Gastrocnemius medialis (tissue), 4 donors: ENCODE results near the gene HIPK2.

Source experiments
- POLR2A ChIP-seq, 2 donors: fragments of 450-650 bp; IDR thresholded peaks; one replicate each; pipeline ENCODE4 v1.6.1; 2017; ENCODE audit warnings: antibody characterized with exemption in 2 of 2, mild to moderate bottlenecking in 2 of 2, moderate library complexity in 2 of 2
- TF ChIP-seq, protein P1 (sequence below), 5 experiments: fragments of 450-650 bp in 3 of 5; fragments of 200-600 bp in 2 of 5; sonication (generic) in 2 of 5; IDR thresholded peaks in 4 of 5; conservative IDR thresholded peaks in 1 of 5; 1 replicate in 4 of 5; 2 replicates in 1 of 5; pipeline ENCODE4 v1.5.1; 2016 to 2019; ENCODE audit warnings: antibody characterized with exemption in 5 of 5, mild to moderate bottlenecking in 3 of 5, moderate library complexity in 3 of 5

DNA sequence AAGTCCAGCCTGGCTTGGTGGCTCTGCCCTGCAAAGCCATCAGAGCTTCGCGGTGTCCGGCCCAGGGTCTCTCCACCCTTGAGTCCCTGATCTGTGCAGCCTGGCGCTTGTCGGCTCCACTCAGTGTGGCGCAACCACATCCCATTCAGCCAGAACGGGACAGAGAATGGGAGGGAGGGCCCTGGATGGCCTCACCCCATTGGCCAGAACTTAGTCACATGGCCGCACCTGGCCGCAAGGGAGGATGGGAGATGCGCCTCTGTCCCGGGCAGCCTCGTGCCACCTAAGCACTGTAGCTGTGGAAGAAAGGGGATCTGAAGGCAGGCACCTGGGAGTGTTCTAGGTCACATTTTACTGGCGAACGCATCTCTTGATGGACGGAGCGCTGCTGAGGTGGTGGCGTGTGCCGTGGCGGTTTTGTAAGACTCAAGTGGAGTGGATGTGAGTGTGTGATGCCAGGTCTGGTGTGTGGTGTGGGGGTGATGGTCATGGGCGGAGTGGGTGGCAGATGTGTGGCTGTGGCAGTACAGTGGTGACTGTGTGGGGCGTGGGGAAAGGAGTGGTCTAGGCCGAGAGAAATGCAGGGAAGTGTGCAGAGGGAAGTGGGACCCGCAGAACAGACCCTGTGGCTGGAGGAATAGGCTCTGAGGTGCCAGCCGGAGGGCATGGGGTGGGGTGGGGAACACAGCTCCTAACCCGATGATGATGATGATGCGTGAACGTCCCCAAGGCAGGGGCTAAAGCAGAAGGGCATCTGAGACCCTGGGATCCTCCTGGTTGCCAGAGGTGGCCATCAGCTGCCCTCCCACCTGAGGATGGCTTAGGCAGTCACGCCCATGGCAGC, 235.3 kb downstream of the HIPK2 start:
- TF ChIP-seq, protein P1, sequence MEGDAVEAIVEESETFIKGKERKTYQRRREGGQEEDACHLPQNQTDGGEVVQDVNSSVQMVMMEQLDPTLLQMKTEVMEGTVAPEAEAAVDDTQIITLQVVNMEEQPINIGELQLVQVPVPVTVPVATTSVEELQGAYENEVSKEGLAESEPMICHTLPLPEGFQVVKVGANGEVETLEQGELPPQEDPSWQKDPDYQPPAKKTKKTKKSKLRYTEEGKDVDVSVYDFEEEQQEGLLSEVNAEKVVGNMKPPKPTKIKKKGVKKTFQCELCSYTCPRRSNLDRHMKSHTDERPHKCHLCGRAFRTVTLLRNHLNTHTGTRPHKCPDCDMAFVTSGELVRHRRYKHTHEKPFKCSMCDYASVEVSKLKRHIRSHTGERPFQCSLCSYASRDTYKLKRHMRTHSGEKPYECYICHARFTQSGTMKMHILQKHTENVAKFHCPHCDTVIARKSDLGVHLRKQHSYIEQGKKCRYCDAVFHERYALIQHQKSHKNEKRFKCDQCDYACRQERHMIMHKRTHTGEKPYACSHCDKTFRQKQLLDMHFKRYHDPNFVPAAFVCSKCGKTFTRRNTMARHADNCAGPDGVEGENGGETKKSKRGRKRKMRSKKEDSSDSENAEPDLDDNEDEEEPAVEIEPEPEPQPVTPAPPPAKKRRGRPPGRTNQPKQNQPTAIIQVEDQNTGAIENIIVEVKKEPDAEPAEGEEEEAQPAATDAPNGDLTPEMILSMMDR (IDR thresholded peaks at IDR 0.05 in 4 of 5, conservative IDR thresholded peaks at IDR 0.05 in 1 of 5) = no peak
- TF ChIP-seq POLR2A (IDR thresholded peaks at IDR 0.05) = no peak
